Dendritic cell treated with granulocyte-macrophage colony-stimulating factor and Interleukin-4, amounts not matched to agents 40 ng/mL and 50 ng/mL, for 4 days (primary cell): ENCODE measurements around the gene GALNT5.
"Not testable (repeated sequence)": the region's sequence is repeated elsewhere in the genome, so short reads cannot be mapped to it uniquely, and the experiment has no call there.

Source experiments
- H3K27ac Mint-ChIP-seq: one replicate; pipeline ENCODE4 v1.8.0; 2022; ENCODE audit warnings: mild to moderate bottlenecking, mixed read lengths
- H3K27me3 Mint-ChIP-seq: one replicate; pipeline ENCODE4 v1.8.0; 2022; ENCODE audit warnings: mild to moderate bottlenecking, mixed read lengths
- H3K36me3 Mint-ChIP-seq: one replicate; pipeline ENCODE4 v1.8.0; 2022; ENCODE audit warnings: low read depth, mixed read lengths
- H3K4me1 Mint-ChIP-seq: one replicate; pipeline ENCODE4 v1.8.0; 2022; ENCODE audit warnings: low read depth, mixed read lengths
- H3K4me3 Mint-ChIP-seq: one replicate; pipeline ENCODE4 v1.8.0; 2022; ENCODE audit warnings: mild to moderate bottlenecking, moderate library complexity, mixed read lengths
- H3K9me3 Mint-ChIP-seq: one replicate; pipeline ENCODE4 v1.8.0; 2022; ENCODE audit warnings: mixed read lengths
- intact Hi-C: fragments of 100-400 bp; cut with micrococcal nuclease; formaldehyde crosslinking; loops from one replicate; pipeline ENCODE4 v1.15.0; 2022

Gene GALNT5

GRCh38 chr2:157259960-157260359, 2.5 kb downstream of the GALNT5 start:
- Mint-ChIP-seq H3K36me3 (no peaks in the 10 kb centered on the region), H3K9me3 (no peaks in the 10 kb centered on the region), H3K27ac (no peak overlapping the region), H3K27me3 (no peaks in the 10 kb centered on the region), H3K4me3 (no peak overlapping the region), H3K4me1 (peaks cover 10% of the 10 kb centered on the region)
- intact Hi-C loops = no loop called here

DNA sequence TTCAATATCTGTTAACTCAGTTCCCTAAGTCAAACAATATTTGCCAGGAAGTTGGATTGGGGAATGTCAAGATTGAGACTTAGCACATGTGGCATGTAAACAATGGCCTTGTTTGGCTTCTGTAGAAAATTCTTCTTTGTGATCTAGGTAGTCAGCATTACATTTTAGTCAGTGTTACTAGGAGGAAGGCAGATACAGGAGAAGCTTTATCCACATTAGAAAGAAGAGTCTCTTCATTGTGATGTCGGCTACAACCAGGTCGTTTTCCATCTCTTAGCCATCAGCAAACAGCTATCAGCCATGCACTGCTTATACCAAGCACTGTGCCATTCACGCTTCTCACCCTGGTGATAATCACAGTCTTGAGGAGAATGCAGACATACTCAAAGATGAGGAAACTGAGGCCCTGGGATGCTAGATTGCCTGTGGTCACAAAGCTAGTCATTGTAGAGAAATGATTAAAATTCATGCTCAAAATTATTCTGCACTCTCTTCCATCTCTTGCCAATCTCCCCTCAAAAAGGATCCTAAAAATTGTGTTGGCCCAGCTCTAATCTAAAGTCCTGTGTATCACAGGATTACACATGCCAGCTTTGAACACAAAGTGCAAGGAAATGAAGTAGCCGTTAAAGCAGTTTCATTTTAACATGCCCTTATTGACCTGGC, 3.2 kb downstream of the GALNT5 start:
- Mint-ChIP-seq H3K36me3 (no peaks in the 10 kb centered on the region), H3K4me3 (no peak overlapping the region)

GRCh38 chr2:157261199-157261782, 3.8 kb downstream of the GALNT5 start:
- no peaks in the 10 kb centered on the region for H3K36me3 Mint-ChIP-seq
- no peak overlapping the region for H3K4me3 Mint-ChIP-seq
- no peaks in the 10 kb centered on the region for H3K9me3 Mint-ChIP-seq
- H3K27me3 Mint-ChIP-seq = no peaks in the 10 kb centered on the region
- H3K27ac Mint-ChIP-seq = no peak overlapping the region
- H3K4me1 Mint-ChIP-seq = peaks cover 10% of the 10 kb centered on the region
- intact Hi-C loops = no loop called here

More for the DNA sequence above, 3.2 kb downstream of the GALNT5 start:
- Mint-ChIP-seq H3K4me1 (peaks cover 10% of the 10 kb centered on the region), H3K27ac (no peak overlapping the region), H3K27me3 (no peaks in the 10 kb centered on the region), H3K9me3 (no peaks in the 10 kb centered on the region)
- intact Hi-C loops = no loop called here

GRCh38 chr2:157262248-157262647, 4.7 kb downstream of the GALNT5 start:
- Mint-ChIP-seq H3K4me1 (peaks cover 9% of the 10 kb centered on the region), H3K27me3 (no peaks in the 10 kb centered on the region), H3K9me3 (no peaks in the 10 kb centered on the region), H3K27ac (no peak overlapping the region), H3K4me3 (no peak overlapping the region), H3K36me3 (no peaks in the 10 kb centered on the region)
- intact Hi-C loops = no loop called here

DNA sequence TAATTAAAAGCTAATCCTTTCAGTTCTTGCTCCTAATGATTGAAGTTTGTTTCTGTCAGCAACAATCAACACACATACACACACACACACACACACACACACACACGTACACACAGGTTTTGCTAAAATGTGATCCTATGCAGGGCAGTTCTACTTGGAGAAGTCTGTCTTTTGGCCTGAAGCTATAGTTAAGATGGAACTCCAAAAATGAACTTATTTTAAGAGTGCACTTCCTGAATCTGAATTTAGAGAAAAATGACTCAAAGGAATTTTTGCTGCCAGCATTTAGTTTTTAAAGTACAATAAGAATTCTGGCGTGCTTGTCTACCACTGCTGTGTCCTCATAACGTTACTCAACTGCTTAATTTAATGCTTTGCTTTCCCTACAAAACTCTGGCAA, 6.6 kb downstream of the GALNT5 start:
- no peak overlapping the region for H3K27ac Mint-ChIP-seq
- no peaks in the 10 kb centered on the region for H3K4me1 Mint-ChIP-seq
- H3K4me3 Mint-ChIP-seq = no peak overlapping the region
- no peaks in the 10 kb centered on the region for H3K36me3 Mint-ChIP-seq
- intact Hi-C loops = no loop called here
- H3K27me3 Mint-ChIP-seq = no peaks in the 10 kb centered on the region
- H3K9me3 Mint-ChIP-seq = no peaks in the 10 kb centered on the region

- Mint-ChIP-seq H3K9me3 (no peaks in the 10 kb centered on the region), H3K27me3 (no peaks in the 10 kb centered on the region), H3K4me3 (no peak overlapping the region), H3K4me1 (peaks cover 5% of the 10 kb centered on the region), H3K36me3 (no peaks in the 10 kb centered on the region), H3K27ac (no peak overlapping the region)
- intact Hi-C loops = no loop called here
Measured at GRCh38 chr2:157265825-157266224, 8.3 kb downstream of the GALNT5 start.

GRCh38 chr2:157267476-157267875, 10.0 kb downstream of the GALNT5 start:
- intact Hi-C loops = no loop called here
- no peak overlapping the region for H3K4me3 Mint-ChIP-seq
- peaks cover 5% of the 10 kb centered on the region for H3K4me1 Mint-ChIP-seq
- no peaks in the 10 kb centered on the region for H3K9me3 Mint-ChIP-seq
- H3K27ac Mint-ChIP-seq = no peak overlapping the region
- H3K27me3 Mint-ChIP-seq = no peaks in the 10 kb centered on the region
- H3K36me3 Mint-ChIP-seq = no peaks in the 10 kb centered on the region

GRCh38 chr2:157269060-157269459, 11.6 kb downstream of the GALNT5 start:
- Mint-ChIP-seq H3K4me1 (peaks cover 5% of the 10 kb centered on the region), H3K36me3 (no peaks in the 10 kb centered on the region), H3K9me3 (no peaks in the 10 kb centered on the region), H3K27ac (no peak overlapping the region), H3K4me3 (no peak overlapping the region), H3K27me3 (no peaks in the 10 kb centered on the region)
- intact Hi-C loops = no loop called here

GRCh38 chr2:157269922-157270321, 12.4 kb downstream of the GALNT5 start:
- peaks cover 5% of the 10 kb centered on the region for H3K4me1 Mint-ChIP-seq

GRCh38 chr2:157271590-157272203, 14.2 kb downstream of the GALNT5 start:
- no peaks in the 10 kb centered on the region for H3K9me3 Mint-ChIP-seq
- no peaks in the 10 kb centered on the region for H3K36me3 Mint-ChIP-seq

More at GRCh38 chr2:157269922-157270321, 12.4 kb downstream of the GALNT5 start:
- intact Hi-C loops = no loop called here
- Mint-ChIP-seq H3K27me3 (no peaks in the 10 kb centered on the region), H3K36me3 (no peaks in the 10 kb centered on the region), H3K4me3 (no peak overlapping the region), H3K9me3 (no peaks in the 10 kb centered on the region), H3K27ac (no peak overlapping the region)

GRCh38 chr2:157279311-157279710, 21.8 kb downstream of the GALNT5 start:
- H3K36me3 Mint-ChIP-seq, H3K4me3 Mint-ChIP-seq, H3K27me3 Mint-ChIP-seq, H3K27ac Mint-ChIP-seq, H3K9me3 Mint-ChIP-seq, H3K4me1 Mint-ChIP-seq, intact Hi-C loops: not testable (repeated sequence)

More at GRCh38 chr2:157271590-157272203, 14.2 kb downstream of the GALNT5 start:
- peaks cover 5% of the 10 kb centered on the region for H3K4me1 Mint-ChIP-seq
- intact Hi-C loops = no loop called here
- H3K27ac Mint-ChIP-seq = no peak overlapping the region
- H3K27me3 Mint-ChIP-seq = no peaks in the 10 kb centered on the region
- H3K4me3 Mint-ChIP-seq = no peak overlapping the region

- no peak overlapping the region for H3K27ac Mint-ChIP-seq
- intact Hi-C loops = no loop called here
- H3K4me3 Mint-ChIP-seq = no peak overlapping the region
- no peaks in the 10 kb centered on the region for H3K4me1 Mint-ChIP-seq
- peaks cover 8% of the 10 kb centered on the region for H3K9me3 Mint-ChIP-seq
- no peaks in the 10 kb centered on the region for H3K36me3 Mint-ChIP-seq
- H3K27me3 Mint-ChIP-seq = no peaks in the 10 kb centered on the region
Measured at GRCh38 chr2:157281316-157281715, 23.8 kb downstream of the GALNT5 start.

GRCh38 chr2:157283468-157283867, 26.0 kb downstream of the GALNT5 start:
- intact Hi-C loops = no loop called here
- no peaks in the 10 kb centered on the region for H3K27me3 Mint-ChIP-seq

DNA sequence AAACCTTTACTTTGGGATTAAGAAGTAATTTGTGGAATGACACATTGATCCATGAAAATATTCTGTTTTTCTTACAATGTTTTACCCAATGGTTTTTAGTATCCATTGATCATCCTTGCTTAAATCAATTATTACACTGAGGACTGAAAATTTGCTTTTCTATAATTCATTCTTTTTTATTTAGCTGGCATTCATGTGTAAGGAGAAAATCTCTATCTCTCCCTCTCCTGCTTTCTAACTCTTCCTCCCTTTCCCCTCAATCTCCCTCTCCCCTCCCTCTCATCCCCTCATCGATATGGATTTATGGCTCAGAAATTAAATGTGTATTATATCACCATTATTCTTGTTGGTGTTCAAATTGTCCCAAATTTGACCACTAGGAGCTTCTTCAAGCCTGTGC, 29.7 kb downstream of the GALNT5 start:
- Mint-ChIP-seq H3K27ac (no peak overlapping the region), H3K36me3 (no peaks in the 10 kb centered on the region), H3K4me3 (no peak overlapping the region), H3K9me3 (no peaks in the 10 kb centered on the region), H3K27me3 (no peaks in the 10 kb centered on the region), H3K4me1 (no peaks in the 10 kb centered on the region)
- intact Hi-C loops = no loop called here

More at GRCh38 chr2:157283468-157283867, 26.0 kb downstream of the GALNT5 start:
- Mint-ChIP-seq H3K36me3 (no peaks in the 10 kb centered on the region), H3K9me3 (peaks cover 3% of the 10 kb centered on the region), H3K4me1 (no peaks in the 10 kb centered on the region), H3K27ac (no peak overlapping the region), H3K4me3 (no peak overlapping the region)
